HG03108 (cell line): ENCODE measurements around the gene CHKB.
"Not testable (repeated sequence)": the region's sequence is repeated elsewhere in the genome, so short reads cannot be mapped to it uniquely, and the experiment has no call there.

ENCODE experiments used
- ATAC-seq: cut with Tn5 transposase; IDR thresholded peaks from one replicate; pipeline ENCODE4 v1.9.1; 2021; ENCODE audit warnings: moderate library complexity; ENCODE audit not compliant: unreplicated experiment

CHKB gene

DNA sequence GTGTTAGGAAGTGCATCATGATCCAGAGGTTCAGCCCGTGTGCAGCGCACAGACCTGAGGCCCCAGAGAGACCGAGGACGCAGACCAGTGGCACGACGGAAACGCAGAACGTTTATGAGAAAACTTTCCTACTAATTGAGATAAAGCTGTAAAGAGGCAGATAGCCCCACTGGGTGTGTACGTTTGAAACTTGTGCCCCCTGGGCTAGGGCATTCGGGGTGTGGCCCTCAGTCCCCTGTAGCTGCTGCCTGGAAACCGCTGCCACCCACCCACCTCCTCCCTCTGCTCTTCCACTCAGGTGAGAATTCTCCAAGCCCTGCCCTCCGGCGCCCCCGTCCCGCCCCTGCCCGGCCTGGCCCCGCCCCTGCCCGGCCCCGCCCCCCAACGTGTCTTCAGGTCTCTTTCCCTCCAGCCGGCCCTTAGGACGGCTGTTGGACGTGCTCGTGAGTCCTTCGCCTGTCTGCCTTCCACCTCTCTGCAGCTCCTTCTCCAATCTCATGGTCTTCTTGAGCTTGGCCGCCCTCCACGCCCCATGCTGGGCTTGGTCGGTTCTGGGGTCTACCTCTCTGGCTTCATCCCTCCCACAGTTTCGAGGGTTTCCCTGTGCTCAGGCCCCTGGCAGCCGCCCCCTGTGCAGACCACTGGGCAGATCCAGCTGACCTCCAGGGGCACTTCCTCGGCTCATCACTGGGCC lies 30.0 kb upstream of the CHKB start:
- ATAC-seq: no peak

- ATAC-seq: no peak
These were observed 29.5 kb upstream of the CHKB start for GRCh38 chr22:50612168-50612527.

GRCh38 chr22:50611341-50612060 lies 28.9 kb upstream of the CHKB start:
- ATAC-seq: no peak

DNA sequence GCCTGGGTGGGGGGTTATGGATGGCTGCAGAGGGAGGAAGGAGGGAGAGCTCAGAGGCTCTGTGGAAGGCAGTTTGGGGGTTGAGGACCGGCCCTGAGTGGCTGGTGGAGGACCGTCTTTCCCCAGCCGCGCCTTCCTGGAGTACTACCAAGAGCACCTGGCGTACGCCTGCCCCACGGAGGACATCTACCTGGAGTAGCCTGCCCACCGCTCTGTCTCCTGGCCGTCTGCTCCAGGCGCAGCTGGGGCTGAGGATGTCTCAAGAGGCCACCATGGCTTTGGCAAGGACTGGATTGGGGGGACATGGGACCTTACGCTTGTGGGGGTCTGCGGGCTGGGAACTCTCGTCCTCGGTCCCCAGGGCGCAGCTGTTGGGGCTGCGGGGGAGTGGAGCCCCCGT lies 27.9 kb upstream of the CHKB start:
- ATAC-seq: no peak

- ATAC-seq: no peak
These were observed 27.4 kb upstream of the CHKB start for GRCh38 chr22:50610041-50610451.

DNA sequence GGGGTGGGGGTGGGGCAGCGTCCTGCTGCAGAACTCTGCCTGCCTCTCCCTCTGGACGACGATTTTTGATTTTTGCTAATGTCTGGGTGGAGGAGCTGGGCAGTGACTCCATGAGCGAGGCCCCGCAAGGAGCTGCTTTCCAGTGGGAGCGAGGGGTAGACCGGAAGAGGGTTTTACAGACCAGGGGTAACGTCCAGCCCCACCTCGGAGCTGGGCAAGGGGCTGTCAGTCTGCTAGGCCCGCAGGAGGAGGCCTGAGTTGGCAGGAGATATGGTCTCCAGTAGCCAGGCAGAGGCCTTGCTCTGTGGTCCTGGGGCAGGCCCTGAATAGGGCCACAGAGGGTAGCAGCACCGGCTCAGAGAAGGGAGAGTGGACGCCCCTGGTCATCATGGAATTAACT lies 26.9 kb upstream of the CHKB start:
- no peak for ATAC-seq

GRCh38 chr22:50608996-50609395 lies 26.3 kb upstream of the CHKB start:
- no peak for ATAC-seq

DNA sequence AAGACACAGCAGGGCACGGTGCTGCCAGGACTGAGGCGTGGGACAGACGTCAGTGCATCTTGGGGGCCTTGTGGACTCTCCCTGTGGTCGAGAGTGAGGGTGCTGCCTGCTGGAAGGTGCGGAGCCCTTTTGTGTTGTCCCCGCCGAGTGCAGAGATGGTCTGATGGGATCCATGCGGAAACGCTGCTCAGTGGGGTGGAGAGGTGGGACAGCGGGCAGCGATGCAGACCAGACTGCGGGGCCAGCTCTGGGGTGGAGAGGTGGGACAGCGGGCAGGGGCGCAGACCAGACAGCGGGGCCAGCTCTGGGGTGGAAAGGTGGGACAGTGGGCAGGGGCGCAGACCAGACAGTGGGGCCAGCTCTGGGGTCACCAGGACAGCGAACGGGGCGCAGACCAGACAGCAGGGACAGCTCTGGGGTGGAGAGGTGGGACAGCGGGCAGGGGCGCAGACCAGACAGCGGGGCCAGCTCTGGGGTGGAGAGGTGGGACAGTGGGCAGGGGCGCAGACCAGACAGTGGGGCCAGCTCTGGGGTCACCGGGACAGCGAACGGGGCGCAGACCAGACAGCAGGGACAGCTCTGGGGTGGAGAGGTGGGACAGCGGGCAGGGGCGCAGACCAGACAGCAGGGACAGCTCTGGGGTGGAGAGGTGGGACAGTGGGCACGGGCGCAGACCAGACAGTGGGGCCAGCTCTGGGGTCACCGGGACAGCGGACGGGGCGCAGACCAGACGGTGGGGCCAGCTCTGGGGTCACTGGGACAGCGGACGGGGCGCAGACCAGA lies 25.6 kb upstream of the CHKB start:
- not testable (repeated sequence) for ATAC-seq

DNA sequence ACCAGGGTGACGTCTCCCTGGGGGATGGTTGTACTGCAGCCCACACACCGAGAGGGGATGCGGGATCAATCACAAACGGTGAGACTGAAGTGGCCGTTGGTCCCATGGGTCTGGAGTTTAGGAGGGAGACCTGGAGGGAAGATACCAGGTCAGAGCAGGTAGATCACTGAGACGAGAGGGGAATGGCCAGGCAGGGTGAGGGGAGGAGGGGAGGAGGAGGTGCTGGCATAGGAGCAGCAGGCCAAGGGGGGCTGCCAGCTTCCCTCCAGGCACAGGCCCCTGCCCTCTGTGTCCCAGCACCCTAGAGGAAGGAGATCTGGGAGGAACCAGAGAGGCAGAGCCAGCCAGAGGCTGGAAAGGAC lies 25.0 kb upstream of the CHKB start:
- no peak for ATAC-seq

GRCh38 chr22:50606946-50607658 lies 24.5 kb upstream of the CHKB start:
- no peak for ATAC-seq

DNA sequence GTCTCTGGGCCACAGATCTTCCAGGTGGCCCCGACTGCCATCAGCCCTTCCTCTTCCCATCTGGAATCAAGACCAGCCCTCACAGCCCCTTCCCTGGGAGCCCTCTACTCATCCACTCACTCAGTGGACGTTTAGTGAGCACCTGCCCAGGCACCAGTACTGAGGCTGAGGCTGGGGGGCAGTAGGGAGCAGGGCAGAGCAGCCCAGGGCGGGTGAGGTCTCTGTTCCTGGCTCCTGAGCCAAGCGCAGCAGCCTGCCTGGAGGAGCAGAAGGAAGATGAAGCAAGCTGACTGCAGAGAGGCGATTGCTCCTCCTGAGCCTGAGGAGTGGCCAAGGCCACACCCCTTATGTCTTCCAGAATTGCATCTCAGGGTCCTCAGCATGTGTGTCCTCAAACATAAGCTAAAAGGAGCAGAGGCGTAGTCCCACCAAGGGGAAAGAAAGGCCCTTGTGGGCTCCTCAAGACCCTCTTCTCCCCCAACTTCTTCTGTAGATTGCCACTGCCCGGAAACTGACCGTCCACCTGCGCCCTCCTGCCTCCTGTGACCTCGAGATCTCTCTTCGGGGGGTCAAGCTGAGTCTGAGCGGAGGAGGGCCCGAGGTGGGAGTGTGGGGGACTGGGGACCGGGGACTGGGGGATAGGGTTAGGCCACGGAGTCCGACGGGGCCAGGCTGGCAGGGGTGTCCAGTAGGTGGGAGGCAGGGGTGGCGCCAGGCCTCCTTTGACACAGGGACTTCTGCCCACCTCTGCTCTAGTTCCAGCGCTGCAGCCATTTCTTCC lies 23.7 kb upstream of the CHKB start:
- no peak for ATAC-seq

DNA sequence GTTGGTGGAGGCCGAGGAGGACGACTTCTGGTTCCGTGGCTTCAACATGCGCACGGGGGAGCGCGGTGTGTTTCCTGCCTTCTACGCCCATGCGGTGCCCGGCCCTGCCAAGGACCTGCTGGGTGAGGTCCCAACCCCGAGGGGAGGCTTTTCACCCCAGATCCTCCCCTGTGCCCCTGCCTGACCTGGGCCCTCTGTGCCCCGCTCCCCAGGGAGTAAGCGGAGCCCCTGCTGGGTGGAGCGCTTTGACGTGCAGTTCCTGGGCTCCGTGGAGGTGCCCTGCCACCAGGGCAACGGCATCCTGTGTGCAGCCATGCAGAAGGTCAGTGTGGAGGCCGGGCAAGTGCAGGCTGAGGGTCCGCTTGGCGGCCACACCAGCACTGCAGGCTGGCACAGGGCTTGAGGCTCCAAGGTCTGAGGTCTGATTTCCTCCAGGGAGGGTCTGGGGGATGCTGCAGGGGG lies 23.0 kb upstream of the CHKB start:
- ATAC-seq: no peak

GRCh38 chr22:50605002-50605612 lies 22.5 kb upstream of the CHKB start:
- no peak for ATAC-seq

DNA sequence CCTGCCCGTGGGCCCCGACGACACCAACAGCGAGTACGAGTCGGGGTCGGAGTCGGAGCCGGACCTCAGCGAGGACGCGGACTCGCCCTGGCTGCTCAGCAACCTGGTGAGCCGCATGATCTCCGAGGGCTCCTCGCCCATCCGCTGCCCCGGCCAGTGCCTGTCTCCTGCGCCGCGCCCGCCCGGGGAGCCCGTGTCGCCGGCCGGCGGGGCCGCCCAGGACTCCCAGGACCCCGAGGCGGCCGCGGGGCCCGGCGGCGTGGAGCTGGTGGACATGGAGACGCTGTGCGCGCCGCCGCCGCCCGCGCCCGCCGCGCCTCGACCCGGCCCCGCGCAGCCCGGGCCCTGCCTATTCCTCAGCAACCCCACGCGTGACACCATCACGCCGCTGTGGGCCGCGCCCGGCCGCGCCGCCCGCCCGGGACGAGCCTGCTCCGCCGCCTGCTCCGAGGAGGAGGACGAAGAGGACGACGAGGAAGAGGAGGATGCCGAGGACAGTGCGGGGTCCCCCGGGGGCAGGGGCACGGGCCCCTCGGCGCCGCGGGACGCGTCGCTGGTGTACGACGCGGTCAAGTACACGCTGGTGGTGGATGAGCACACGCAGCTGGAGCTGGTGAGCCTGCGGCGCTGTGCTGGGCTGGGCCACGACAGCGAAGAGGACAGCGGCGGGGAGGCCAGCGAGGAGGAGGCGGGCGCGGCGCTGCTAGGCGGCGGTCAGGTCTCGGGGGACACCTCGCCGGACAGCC lies 21.8 kb upstream of the CHKB start:
- ATAC-seq: no peak

DNA sequence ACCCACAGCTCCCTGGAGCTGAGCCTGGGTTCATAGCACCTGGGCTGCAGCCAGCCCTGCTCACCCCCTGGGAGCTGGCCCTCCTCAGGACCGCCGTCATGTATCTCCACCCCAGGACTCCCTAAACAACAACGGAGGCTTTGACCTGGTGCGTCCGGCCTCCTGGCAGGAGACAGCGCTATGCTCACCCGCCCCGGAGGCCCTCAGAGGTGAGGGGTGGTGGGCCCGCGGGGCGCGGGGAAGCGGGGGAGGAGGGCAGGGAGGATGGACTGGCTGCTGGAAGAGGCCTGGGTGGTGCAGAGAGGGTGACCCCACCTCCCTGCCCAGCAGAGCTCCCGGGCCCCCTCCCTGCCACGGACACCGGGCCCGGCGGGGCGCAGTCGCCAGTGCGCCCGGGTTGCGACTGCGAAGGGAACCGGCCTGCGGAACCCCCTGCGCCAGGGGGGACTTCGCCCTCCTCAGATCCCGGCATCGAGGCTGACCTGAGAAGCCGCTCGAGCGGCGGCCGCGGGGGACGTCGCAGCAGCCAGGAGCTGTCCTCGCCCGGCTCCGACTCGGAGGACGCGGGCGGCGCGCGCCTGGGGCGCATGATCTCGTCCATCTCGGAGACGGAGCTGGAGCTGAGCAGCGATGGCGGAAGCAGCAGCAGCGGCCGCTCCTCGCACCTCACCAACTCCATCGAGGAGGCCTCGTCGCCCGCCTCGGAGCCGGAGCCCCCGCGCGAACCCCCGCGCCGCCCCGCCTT lies 21.0 kb upstream of the CHKB start:
- ATAC-seq: no peak

- no peak for ATAC-seq
These were observed 19.7 kb upstream of the CHKB start for GRCh38 chr22:50602338-50602700.

- ATAC-seq: no peak
These were observed 19.2 kb upstream of the CHKB start for GRCh38 chr22:50601669-50602337.

GRCh38 chr22:50600967-50601668 lies 18.5 kb upstream of the CHKB start:
- no peak for ATAC-seq
